HFF-Myc (cell line): ENCODE measurements around the gene GNA12.

ENCODE experiments used
- DNase-seq: peaks from one replicate; pipeline ENCODE4 v3.0.0-alpha.2; 2011; ENCODE audit warnings: low read depth; ENCODE audit errors: extremely low read depth
- H3K4me3 ChIP-seq: replicated peaks from 2 replicates; pipeline ENCODE4 v1.5.1; 2011; ENCODE audit warnings: low read depth, mild to moderate bottlenecking, control low read depth, low read length
- TF ChIP-seq, protein P1 (sequence below): IDR thresholded peaks from 2 replicates; pipeline ENCODE4 v1.5.1; 2012; ENCODE audit warnings: mild to moderate bottlenecking, low read depth, low read length, control low read depth; ENCODE audit errors: missing control alignments

Gene GNA12

GRCh38 chr7:2714636-2715035 lies 129.5 kb downstream of the GNA12 start:
- no peak overlapping the region for H3K4me3 ChIP-seq
- TF ChIP-seq, protein P1, sequence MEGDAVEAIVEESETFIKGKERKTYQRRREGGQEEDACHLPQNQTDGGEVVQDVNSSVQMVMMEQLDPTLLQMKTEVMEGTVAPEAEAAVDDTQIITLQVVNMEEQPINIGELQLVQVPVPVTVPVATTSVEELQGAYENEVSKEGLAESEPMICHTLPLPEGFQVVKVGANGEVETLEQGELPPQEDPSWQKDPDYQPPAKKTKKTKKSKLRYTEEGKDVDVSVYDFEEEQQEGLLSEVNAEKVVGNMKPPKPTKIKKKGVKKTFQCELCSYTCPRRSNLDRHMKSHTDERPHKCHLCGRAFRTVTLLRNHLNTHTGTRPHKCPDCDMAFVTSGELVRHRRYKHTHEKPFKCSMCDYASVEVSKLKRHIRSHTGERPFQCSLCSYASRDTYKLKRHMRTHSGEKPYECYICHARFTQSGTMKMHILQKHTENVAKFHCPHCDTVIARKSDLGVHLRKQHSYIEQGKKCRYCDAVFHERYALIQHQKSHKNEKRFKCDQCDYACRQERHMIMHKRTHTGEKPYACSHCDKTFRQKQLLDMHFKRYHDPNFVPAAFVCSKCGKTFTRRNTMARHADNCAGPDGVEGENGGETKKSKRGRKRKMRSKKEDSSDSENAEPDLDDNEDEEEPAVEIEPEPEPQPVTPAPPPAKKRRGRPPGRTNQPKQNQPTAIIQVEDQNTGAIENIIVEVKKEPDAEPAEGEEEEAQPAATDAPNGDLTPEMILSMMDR: no peak
- no peak for DNase-seq

DNA sequence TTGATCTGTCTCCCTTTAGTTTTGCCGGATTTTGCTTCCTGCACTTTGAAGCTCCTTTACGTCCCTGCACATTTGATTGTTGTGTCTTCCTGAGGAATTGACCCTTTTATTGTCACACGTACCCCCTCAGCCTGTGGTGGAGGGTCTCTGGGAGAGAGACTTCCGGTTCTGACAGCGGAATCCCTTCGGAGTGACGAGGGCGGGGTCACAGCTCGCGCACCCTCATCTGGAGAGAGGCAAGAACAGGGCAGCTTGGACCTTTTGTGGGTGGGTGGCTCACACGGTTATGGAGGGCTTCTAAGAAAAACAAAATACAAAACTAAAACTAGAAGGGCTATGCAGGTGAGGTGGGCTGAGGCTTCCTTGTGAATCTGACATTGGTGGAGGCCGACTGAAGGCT lies 130.1 kb downstream of the GNA12 start:
- TF ChIP-seq, protein P1: no peak
- no peak for DNase-seq
- no peak overlapping the region for H3K4me3 ChIP-seq

DNA sequence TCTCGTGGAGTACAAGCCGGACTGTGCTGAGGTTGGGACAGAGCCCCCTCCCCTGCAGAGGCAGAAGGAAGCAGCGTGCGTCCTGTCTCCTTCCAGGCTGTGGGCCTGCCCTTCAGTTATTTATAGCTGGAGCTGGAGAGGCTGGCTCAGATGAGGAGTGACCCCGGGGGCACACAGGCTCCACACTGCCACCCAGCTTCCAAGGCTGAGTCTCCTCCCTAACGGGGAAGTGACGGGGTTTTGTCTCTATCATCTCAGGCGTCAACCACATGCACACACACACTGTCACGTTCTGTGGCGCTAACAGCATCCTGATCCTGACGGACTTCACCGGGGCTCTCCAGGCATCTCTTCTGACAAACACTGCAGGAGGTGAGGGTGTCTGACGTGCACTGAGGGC lies 130.7 kb downstream of the GNA12 start:
- H3K4me3 ChIP-seq: no peak overlapping the region
- TF ChIP-seq, protein P1: no peak
- DNase-seq: no peak

DNA sequence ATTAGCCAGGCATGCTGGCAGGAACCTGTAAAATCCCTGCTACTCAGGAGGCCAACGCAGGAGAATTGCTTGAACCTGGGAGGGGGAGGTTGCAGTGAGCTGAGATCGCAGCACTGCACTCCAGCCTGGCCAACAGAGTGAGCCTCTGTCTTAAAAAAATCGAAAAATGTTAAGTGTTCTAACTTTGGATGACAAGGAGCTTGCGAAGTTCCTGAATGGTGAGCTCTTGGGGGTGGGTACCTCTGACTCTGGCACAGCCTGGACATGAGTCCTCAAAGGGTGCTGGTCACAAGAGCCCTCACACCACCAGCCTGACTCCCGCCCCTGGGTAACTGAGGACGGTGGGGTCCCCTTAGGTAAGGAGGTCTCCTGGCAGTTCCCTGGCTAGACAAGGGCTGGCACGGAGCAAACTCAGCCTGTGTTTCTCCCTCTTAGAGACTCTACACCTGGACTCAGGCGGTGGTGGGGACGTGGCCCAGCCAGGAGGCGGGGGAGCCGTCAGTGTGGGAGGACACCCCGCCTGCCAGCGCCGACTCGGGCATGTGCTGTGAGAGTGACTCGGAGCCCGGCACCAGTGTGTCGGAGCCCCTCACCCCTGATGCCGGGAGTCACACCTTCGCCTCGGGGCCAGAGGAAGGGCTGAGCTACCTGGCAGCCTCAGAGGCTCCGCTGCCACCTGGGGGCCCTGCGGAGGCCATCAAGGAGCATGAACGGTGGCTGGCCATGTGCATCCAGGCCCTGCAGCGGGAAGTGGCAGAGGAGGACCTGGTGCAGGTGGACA lies 132.0 kb downstream of the GNA12 start:
- no peak for DNase-seq
- no peak overlapping the region for H3K4me3 ChIP-seq
- TF ChIP-seq, protein P1: no peak

GRCh38 chr7:2710901-2711551 lies 133.1 kb downstream of the GNA12 start:
- TF ChIP-seq, protein P1: no peak
- no peak for DNase-seq
- no peak overlapping the region for H3K4me3 ChIP-seq

DNA sequence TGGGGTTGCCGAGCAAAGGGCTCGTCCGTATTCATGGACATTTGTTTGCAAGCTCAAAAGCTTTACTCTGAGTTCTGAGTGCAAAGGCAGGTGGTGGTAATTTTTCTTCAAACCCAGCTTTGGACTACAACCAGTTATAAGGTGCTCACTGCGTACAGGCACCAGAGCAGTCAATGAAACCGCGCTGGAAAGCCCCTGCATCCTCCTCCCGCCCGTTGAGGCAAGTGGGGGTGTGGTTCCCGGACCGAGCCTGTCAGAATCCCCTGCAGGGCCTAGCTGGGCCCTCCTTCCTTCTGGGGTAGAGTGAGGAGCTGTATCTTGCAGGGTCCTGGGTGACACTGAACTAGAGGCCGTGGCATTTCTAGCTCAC lies 133.8 kb downstream of the GNA12 start:
- TF ChIP-seq, protein P1: no peak
- no peak overlapping the region for H3K4me3 ChIP-seq
- no peak for DNase-seq
